ENCODE results near the gene LRRN1.

LRRN1 gene

GRCh38 chr3:3772920-3773319, 26.3 kb upstream of the LRRN1 start:
- DNase-seq (ENCODE audit: low read depth), result no peak
- TF ChIP-seq, protein P1, sequence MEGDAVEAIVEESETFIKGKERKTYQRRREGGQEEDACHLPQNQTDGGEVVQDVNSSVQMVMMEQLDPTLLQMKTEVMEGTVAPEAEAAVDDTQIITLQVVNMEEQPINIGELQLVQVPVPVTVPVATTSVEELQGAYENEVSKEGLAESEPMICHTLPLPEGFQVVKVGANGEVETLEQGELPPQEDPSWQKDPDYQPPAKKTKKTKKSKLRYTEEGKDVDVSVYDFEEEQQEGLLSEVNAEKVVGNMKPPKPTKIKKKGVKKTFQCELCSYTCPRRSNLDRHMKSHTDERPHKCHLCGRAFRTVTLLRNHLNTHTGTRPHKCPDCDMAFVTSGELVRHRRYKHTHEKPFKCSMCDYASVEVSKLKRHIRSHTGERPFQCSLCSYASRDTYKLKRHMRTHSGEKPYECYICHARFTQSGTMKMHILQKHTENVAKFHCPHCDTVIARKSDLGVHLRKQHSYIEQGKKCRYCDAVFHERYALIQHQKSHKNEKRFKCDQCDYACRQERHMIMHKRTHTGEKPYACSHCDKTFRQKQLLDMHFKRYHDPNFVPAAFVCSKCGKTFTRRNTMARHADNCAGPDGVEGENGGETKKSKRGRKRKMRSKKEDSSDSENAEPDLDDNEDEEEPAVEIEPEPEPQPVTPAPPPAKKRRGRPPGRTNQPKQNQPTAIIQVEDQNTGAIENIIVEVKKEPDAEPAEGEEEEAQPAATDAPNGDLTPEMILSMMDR (IDR thresholded peaks at IDR 0.05; ENCODE audit: low read depth, low read length, missing control alignments), result no peak

DNA sequence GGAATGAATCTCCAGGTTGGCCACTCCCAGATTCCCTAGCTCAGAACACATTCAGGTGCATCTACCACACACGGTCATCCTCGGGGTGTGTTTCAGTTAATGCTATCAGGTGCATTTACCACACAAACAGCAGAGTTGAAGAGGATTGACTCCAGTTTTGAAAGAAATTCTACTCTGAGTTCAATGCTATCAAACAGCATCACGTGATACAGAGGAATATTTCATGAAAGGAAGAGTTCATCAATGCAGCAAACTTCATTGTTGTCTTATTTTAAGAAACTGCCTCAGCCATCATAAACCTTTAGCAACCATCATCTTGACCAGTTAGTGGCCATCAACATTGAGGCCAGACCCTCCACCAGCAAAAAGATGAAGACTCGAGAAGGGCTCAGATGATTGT, 22.6 kb upstream of the LRRN1 start:
- no peak for DNase-seq (ENCODE audit: low read depth)
- TF ChIP-seq, protein P1 (IDR thresholded peaks at IDR 0.05; ENCODE audit: low read depth, low read length, missing control alignments), result no peak
- H3K4me3 ChIP-seq (ENCODE audit: low read depth, low read length), result no peak overlapping the region

More at GRCh38 chr3:3772920-3773319, 26.3 kb upstream of the LRRN1 start:
- no peak overlapping the region for H3K4me3 ChIP-seq (ENCODE audit: low read depth, low read length)

DNA sequence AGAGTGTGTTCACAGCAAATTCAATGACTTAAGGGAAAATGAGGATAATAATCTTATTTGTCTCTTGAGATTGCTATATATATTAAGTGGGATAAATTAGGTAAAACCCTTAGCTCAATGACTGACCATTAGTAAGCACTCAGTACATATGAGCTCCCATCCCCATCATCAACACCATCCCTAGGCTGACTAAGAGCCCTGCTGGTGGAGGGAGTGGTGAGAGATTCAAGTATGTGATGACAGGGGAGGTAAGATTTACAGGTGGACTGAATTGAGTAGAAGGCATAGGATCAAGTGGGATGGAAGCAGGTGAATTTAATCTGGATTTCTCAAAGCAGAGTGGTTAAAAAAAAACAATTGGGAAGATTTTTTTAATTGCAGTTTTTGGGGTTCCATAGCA, 21.0 kb upstream of the LRRN1 start:
- H3K4me3 ChIP-seq (ENCODE audit: low read depth, low read length), result no peak overlapping the region
- no peak for DNase-seq (ENCODE audit: low read depth)
- TF ChIP-seq, protein P1 (IDR thresholded peaks at IDR 0.05; ENCODE audit: low read depth, low read length, missing control alignments), result no peak

DNA sequence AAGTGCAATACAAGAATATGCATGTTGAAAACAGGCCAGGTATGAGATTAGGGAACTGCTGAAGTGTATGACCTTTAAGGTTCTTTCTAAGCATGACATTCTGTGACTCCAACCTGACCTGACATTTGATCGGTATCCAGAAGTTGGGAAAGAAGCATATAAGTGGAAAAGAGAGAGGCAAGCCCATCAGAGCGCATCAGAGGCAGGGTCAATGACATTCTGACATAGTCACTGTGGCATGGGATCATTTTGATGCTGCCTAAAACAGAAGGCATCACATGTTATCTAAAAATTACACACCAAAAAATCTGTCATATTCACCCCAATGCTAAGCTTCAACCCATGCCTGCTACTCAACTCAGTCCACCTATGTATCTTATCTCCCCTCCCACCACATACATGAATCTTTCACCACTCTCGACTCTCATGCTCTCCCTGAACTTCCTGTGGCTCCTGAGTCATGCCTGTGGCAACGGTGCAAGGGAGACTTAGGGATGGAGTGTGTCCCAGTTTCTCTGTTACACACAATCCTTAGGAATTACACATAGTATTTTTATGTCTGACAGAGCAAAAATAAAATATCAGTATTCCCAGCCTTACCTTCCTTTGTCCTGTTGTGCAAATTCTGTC, 20.5 kb upstream of the LRRN1 start:
- no peak overlapping the region for H3K4me3 ChIP-seq (ENCODE audit: low read depth, low read length)
- DNase-seq (ENCODE audit: low read depth), result no peak
- TF ChIP-seq, protein P1 (IDR thresholded peaks at IDR 0.05; ENCODE audit: low read depth, low read length, missing control alignments), result no peak

DNA sequence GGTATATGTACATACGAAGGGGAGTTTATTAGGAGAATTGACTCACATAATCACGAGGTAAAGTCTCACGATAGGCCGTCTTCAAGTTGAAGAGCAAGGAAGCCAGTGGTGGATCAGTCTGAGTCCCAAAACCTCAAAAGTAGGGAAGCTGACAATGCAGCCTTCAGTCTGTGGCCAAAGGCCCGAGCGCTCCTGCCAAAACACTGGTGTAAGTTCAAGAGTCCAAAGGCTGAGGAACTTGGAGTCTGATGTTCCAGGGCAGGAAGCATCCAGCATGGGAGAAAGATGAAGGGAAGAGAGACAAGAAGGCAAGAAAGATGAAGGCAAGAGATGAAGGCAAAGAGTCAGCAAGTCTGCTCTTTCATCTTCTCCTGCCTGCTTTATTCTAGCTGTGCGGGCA, 16.8 kb upstream of the LRRN1 start:
- no peak overlapping the region for H3K4me3 ChIP-seq (ENCODE audit: low read depth, low read length)
- TF ChIP-seq, protein P1 (IDR thresholded peaks at IDR 0.05; ENCODE audit: low read depth, low read length, missing control alignments), result no peak
- no peak for DNase-seq (ENCODE audit: low read depth)

DNA sequence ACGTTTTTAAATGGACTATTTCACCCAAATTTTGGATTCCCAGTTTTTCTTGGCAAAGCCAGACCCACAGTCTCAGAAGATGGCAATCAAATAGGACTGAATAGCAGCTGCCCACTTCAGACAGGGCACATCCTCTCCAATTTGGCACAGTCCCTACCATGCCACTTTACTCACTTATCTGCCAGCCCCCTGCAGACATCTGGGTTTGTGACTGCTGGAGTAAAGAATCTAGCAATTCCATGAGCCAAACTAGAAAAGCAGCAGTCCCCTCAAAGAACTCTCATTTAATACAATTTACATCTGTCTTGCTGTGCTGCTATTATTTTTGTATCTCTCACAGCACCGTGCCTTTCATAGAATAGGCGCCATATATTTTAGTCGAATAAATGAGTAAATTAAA, 16.0 kb upstream of the LRRN1 start:
- DNase-seq (ENCODE audit: low read depth), result no peak
- TF ChIP-seq, protein P1 (IDR thresholded peaks at IDR 0.05; ENCODE audit: low read depth, low read length, missing control alignments), result no peak
- no peak overlapping the region for H3K4me3 ChIP-seq (ENCODE audit: low read depth, low read length)

GRCh38 chr3:3783696-3784095, 15.5 kb upstream of the LRRN1 start:
- H3K4me3 ChIP-seq (ENCODE audit: low read depth, low read length), result no peak overlapping the region
- DNase-seq (ENCODE audit: low read depth), result no peak
- TF ChIP-seq, protein P1 (IDR thresholded peaks at IDR 0.05; ENCODE audit: low read depth, low read length, missing control alignments), result no peak
